ENCODE data around the gene ODF4. TPM values are rescaled to one million over a fixed set of nuclear protein-coding genes. Genes with fewer than 3 reads are reported as not detected.

The ODF4 gene
- total RNA-seq, 4 donors from 2014 or later, result not detected

- Histone ChIP-seq H3K27ac (no peak overlapping the region), H3K27me3 (no peaks in the 10 kb centered on the region), H3K4me1 (no peaks in the 10 kb centered on the region), H3K9me3 (no peaks in the 10 kb centered on the region), H3K36me3 (no peaks in the 10 kb centered on the region), H3K4me3 (no peak overlapping the region)
- DNase-seq, result no peak
- intact Hi-C loops (cut with DNase I; ENCODE audit: low total_unique reads), result no loop called here
- no peak for TF ChIP-seq CTCF (IDR thresholded peaks at IDR 0.05)
- no peak for TF ChIP-seq POLR2A (IDR thresholded peaks at IDR 0.05)
Observed at GRCh38 chr17:8337802-8338752, 1.6 kb upstream of the ODF4 start.

DNA sequence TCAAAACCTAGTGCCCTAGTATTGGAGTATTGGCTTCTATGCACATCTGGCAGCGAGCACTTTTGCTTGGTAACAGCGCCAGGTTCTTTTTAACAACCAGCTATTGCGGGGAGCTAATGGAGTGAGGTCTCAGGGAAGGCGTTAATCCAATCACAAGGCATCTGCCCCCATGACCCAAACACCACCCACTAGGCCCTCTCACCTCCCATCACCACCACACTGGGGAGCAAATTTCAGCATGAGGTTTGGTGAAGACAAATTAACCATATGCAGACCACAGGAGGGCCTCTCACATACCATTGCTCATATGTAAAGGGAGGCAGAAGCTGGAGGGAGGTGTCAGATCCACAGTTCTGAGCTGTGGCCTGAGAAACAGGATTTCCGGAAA is 893 bp upstream of the ODF4 start:
- TF ChIP-seq CTCF (IDR thresholded peaks at IDR 0.05) (no peak), POLR2A (IDR thresholded peaks at IDR 0.05) (no peak)
- Histone ChIP-seq H3K4me3 (no peak overlapping the region), H3K27me3 (no peaks in the 10 kb centered on the region), H3K4me1 (no peaks in the 10 kb centered on the region), H3K9me3 (no peaks in the 10 kb centered on the region), H3K27ac (no peak overlapping the region), H3K36me3 (no peaks in the 10 kb centered on the region)
- DNase-seq, result no peak
- intact Hi-C loops (cut with DNase I; ENCODE audit: low total_unique reads), result no loop called here

DNA sequence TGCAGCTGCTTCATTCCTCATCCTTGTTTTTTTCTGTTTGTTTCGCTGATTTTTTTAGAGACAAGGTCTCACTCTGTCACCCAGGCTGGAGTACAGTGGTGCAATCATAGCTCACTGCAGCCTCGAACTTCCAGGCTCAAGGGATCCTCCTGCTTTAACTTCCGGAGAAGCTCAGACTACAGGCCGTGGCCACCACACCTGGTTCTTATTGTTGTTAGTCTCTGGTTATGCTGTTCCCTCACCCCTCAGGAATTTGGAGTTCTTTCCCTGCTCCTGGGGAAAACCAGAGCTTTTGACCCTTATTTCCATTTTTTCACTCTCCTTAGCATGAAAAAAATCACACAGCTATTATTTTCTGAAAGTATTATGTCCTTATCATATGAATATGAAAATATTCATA is 1.8 kb downstream of the ODF4 start:
- intact Hi-C loops (cut with DNase I; ENCODE audit: low total_unique reads), result no loop called here
- no peaks in the 10 kb centered on the region for H3K27me3 ChIP-seq
- H3K27ac ChIP-seq, result no peak overlapping the region
- no peak overlapping the region for H3K4me3 ChIP-seq
- no peak for TF ChIP-seq CTCF (IDR thresholded peaks at IDR 0.05)
- TF ChIP-seq POLR2A (IDR thresholded peaks at IDR 0.05), result no peak
- no peaks in the 10 kb centered on the region for H3K4me1 ChIP-seq
- DNase-seq, result no peak
- no peaks in the 10 kb centered on the region for H3K9me3 ChIP-seq
- H3K36me3 ChIP-seq, result no peaks in the 10 kb centered on the region

GRCh38 chr17:8345052-8345690 is 5.5 kb downstream of the ODF4 start:
- H3K4me3 ChIP-seq, result no peak overlapping the region
- TF ChIP-seq CTCF (IDR thresholded peaks at IDR 0.05) (no peak), POLR2A (IDR thresholded peaks at IDR 0.05) (no peak)
- no peaks in the 10 kb centered on the region for H3K4me1 ChIP-seq
- no peaks in the 10 kb centered on the region for H3K36me3 ChIP-seq
- H3K27me3 ChIP-seq, result no peaks in the 10 kb centered on the region
- intact Hi-C loops (cut with DNase I; ENCODE audit: low total_unique reads), result no loop called here
- H3K27ac ChIP-seq, result no peak overlapping the region
- H3K9me3 ChIP-seq, result no peaks in the 10 kb centered on the region
- DNase-seq, result no peak

Data from uterus (tissue), 4 donors.